Measurements from ENCODE around the gene APOC1.
"Not testable (repeated sequence)": the region's sequence is repeated elsewhere in the genome, so short reads cannot be mapped to it uniquely, and the experiment has no call there.

APOC1 gene

DNA sequence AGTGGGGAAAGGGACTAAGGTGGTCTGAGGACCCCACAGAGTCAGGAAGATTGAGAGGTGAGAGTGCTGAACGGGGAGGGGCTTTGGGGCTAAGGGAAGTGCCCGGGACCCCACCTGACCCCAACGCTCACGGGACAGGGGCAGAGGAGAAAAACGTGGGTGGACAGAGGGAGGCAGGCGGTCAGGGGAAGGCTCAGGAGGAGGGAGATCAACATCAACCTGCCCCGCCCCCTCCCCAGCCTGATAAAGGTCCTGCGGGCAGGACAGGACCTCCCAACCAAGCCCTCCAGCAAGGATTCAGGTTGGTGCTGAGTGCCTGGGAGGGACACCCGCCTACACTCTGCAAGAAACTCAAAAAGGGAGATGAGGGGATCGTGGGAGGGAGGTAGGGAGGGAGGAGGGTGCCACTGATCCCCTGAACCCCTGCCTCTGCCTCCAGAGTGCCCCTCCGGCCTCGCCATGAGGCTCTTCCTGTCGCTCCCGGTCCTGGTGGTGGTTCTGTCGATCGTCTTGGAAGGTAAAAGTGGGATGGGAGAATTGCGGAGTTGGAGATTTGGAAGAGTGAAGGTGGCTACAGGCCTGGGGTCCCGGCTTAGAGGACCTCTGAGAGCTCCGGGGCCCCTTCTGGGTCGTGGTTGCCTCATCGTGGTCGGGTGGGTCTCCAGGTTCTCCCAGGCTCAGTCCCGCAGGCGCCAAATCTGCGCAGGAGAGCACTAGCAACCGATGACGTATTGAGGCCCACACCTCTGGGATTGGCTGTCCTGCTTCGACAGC lies at the start of gene APOC1:
TSS of gene APOC1 (plus strand) at position 176 of the 774 bp plus-strand sequence. CDS start at position 460, 284 bp downstream.
- DNase-seq = peak; percentile 92

DNA sequence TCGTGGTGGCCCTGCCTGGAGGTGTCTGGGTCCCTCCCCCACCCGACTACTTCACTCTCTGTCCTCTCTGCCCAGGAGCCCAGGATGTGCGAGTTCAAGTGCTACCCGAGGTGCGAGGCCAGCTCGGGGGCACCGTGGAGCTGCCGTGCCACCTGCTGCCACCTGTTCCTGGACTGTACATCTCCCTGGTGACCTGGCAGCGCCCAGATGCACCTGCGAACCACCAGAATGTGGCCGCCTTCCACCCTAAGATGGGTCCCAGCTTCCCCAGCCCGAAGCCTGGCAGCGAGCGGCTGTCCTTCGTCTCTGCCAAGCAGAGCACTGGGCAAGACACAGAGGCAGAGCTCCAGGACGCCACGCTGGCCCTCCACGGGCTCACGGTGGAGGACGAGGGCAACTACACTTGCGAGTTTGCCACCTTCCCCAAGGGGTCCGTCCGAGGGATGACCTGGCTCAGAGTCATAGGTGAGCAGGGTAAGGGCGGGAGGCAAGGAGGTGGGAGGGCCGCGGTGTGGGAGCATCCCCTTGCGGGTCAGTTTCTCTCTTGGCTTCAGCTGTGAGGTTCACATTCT lies 49.1 kb upstream of the APOC1 start:
- no peak for DNase-seq

DNA sequence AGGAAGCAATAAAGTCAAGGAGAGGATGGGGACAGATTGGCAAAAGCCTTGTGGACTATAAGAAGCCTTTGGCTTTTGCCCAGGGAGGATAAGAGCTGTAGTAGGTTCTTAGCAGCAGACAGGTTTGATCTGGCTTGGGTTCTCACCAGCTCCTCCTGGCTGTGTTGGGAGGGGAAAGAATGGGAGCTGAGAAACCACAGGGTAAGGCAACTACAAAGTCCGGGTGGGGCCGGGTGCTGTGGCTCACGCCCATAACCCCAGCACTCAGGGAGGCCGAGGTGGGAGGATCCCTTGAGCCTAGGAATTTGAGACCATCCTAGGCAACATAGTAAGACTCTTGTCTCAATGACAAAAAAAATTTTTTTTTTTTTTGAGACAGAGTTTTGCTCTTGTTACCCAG lies 47.7 kb upstream of the APOC1 start:
- DNase-seq = no peak

DNA sequence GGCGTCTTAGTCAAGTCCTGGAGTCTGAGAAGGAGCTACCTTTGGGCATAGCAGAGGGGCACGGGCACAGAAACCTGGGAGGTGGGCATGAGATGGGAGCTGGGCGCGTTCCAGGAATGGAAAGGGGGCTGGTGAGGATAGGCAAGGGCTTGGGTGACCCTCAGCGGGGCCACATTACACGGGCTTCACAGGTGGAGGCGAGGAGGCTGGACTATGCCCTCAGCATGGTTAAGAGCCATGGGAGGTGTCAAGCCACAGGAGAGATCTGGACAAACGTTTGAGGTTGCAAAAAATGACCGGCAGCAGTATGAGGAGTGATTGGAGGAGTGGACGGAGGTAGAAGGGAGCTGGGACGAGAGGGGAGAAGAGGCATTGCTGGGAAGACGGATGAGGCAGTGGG lies 46.8 kb upstream of the APOC1 start:
- no peak for DNase-seq

DNA sequence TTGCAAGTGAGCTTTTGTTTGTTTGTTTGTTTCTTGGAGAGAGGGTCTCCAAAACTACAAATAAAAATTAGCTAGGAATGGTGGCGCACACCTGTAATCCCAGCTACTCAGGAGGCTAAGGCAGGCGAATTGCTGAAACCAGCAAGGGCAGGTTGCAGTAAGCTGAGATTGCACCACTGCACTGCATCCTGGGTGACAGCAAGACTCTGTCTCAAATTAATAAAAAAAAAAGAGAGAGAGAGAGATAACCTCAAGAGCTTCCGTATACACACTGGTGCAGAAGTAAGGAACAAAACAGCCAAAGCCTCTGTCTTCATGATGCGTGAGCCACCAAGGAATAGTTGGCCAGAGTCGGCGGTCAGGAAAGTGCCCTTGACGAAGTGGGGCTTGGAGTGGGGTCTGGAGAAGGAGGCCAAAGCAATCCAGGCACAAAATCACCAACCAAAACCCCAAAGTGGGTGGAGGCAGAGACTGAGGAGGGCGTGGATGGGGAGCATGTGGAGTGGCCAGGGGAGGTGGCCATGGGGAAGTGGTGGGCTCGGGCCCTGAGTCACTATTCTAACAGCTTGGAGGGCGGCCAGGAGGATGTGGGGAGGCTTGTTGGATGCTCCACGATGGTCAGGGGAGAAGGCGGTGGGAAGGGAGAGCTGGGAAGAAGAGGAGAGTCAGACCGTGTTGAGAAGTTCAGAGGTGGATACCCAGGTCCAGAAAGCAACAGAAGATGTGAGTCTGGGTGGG lies 44.5 kb upstream of the APOC1 start:
- no peak for DNase-seq

DNA sequence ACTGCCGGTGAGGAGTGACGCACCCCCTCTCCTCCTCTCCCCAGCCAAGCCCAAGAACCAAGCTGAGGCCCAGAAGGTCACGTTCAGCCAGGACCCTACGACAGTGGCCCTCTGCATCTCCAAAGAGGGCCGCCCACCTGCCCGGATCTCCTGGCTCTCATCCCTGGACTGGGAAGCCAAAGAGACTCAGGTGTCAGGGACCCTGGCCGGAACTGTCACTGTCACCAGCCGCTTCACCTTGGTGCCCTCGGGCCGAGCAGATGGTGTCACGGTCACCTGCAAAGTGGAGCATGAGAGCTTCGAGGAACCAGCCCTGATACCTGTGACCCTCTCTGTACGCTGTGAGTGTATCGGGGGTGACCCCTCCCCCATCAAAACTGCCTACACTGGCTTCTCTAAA lies 42.6 kb upstream of the APOC1 start:
- no peak for DNase-seq

DNA sequence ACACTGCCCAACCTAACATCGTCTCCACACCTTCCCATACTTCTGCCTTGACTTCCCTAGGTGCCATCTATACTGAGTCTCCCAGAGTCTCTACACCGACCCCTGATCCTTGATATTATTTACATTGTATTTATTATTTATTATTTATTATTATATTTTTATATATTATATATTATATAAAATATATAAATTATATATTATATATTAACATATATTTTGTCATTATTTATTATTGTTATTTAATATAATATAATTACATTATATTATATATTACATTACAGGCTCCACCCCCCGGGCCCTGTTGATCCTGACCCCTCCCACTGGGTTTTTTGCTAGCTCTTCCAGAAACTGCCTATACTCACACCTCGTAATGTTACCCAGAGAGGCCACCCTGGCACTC lies 41.7 kb upstream of the APOC1 start:
- DNase-seq = no peak

DNA sequence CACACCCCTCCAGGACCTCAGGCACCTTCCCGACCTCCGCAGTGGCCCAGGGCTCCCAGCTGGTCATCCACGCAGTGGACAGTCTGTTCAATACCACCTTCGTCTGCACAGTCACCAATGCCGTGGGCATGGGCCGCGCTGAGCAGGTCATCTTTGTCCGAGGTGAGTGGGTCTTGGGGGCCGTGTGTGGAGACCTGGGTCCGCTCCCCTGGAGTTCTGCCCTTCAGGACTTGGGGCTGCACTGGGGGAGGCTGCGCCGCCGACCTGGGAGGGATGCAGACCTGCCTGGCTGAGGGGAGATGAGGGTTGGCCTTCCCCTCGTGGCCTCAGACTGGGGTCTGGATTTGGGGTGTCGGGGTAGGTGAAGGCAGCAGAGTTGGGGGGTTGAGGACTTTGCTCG lies 40.1 kb upstream of the APOC1 start:
- DNase-seq = no peak

DNA sequence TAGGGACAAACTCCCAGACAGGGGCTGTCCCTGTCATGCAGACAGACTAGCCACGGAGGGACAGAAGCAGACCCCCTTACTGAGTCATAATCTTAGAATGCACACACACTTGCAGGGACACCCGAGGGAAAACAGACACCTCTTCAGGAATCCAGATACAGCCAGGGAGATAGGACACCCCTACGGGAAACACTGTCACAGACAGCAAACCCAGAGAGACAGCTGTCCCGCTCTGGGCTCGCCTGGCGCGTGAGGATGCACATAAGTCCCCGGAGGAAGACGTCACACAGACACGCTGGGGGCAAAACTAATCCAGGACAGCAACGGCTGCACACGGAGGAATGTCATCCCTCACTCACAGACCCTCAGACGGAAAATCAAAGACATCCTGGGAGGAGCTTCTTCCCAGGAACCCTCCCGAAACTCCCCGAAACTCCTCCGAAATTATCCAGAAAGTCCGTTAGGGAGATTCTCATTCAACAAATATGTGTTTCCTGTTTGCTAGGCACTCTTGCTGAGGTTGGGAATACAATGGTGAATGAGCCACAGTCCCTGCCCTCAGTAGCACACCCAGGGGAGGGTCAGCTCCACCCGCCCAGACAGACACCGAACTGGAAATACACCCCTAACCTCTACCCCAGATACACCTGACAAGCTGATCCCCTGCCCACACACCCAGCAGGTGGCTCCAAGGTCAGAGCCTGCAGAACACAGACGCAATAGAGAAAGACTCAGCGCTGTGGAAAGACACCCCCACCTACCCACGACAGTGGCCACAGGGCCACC lies 38.5 kb upstream of the APOC1 start:
- no peak for DNase-seq

DNA sequence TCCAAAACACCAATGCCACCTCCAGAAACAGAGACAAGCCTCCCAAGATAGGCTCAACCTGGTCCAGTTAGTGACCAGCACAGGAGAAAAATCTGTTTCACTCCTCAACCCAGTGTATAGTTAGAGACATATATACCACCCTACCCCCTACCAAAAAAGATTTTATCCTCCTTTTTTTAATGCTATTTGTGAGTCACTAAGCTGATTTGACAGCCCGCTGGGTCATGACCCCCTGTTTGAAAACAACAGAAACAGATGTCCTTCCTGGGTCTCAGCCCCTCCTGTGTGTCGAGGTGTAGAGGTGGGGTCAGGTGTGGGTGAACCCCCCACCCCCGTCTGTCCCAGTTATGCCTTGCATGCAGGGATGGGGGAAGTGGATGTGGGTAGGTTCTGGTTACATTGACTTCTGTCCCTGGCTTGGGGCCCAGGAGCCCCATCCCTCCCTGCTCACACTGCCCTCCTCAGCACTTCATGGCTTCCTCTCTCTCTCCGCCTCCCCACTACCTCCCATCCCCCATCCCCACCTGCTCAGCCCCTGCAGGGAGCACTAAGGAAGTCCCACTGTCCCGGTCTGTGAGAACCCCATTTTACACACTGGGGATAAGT lies 37.4 kb upstream of the APOC1 start:
- DNase-seq = peak; percentile 44

DNA sequence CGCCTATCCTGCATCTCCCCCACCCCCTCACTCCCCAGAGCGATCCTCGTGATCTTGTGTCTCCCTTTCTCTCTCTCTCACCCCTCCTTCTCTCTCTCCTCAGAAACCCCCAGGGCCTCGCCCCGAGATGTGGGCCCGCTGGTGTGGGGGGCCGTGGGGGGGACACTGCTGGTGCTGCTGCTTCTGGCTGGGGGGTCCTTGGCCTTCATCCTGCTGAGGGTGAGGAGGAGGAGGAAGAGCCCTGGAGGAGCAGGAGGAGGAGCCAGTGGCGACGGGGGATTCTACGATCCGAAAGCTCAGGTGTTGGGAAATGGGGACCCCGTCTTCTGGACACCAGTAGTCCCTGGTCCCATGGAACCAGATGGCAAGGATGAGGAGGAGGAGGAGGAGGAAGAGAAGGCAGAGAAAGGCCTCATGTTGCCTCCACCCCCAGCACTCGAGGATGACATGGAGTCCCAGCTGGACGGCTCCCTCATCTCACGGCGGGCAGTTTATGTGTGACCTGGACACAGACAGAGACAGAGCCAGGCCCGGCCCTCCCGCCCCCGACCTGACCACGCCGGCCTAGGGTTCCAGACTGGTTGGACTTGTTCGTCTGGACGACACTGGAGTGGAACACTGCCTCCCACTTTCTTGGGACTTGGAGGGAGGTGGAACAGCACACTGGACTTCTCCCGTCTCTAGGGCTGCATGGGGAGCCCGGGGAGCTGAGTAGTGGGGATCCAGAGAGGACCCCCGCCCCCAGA lies 36.1 kb upstream of the APOC1 start:
- DNase-seq = no peak

DNA sequence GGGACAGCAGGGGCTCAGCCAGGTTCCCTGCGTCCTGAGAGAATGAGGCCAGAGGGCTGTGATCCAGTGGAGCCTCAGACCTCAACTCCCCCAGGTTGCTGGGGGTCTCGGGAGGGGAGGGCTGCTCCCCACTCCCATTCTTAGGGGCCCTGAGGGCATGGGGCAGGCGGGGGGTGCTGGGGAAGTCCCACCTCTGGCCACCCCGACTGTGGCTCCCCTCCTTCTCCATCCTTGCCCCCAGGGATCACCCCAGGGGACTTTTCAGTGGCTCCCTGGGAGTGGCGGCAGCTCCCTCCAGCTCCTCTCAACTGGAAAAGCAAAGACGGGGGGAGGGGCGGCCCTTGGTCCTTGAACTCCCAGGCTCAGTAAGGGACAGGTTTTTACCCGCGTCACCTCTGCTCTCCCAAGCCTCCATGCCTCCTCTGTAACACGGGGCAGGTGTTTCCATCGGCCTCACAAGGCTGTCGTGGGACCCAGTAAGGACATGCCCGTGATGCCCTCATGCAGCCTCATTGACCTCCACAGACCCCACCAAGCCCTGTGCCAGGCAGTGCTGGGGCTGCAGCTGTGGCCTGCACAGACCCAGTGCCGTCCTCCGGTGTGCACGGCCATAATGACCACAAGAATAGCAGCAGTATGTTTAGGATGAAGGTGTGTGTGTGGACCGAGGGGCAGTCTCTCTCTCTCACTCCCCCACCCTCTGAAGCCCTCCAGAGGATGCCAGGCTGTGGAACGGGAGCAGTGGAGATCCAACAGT lies 34.9 kb upstream of the APOC1 start:
- DNase-seq = no peak

DNA sequence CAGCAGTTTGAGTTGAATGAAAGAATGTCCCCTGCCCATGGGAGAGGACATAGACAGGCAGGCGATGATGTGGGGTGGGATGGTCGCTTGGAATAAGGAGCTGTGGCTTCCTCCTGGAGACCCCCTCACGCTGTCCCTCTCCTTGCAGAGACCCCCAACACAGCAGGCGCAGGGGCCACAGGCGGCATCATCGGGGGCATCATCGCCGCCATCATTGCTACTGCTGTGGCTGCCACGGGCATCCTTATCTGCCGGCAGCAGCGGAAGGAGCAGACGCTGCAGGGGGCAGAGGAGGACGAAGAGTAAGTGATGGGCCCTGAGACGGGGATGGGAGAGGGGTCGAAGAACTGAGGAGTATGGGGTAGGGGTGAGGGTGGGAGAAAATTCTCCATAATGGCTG lies 32.3 kb upstream of the APOC1 start:
- DNase-seq = no peak

DNA sequence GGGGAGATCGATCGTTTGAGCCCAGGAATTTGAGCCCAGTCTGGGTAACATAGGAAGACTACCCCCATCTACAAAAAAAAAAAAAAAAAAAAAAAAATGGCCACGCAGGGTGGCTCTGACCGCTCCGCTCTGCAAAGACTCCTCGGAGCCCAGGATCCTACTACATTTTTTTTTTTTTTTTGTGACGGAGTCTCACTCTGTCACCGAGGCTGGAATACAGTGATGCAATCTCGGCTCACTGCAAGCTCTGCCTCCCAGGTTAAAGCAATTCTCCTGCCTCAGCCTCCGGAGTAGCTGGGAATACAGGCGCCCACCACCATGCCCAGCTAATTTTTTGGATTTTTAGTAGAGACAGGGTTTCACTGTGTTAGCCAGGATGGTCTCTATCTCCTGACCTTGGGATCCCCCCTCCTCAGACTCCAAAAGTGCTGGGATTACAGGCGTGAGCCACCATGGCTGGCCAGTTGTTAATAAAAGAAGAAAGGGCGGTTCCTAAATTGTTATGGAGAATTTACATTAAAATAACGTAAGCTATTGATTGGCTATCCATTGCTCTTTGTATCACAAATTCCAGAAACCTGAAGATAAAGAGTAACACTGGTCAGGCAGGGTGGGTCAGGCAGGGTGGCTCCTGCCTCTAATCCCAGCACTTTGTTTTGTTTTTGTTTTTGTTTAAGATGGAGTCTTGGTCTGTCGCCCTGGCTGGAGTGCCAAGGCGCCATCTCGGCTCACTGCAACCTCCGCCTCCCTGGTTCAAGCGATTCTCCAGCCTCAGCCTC lies 31.6 kb upstream of the APOC1 start:
- not testable (repeated sequence) for DNase-seq

DNA sequence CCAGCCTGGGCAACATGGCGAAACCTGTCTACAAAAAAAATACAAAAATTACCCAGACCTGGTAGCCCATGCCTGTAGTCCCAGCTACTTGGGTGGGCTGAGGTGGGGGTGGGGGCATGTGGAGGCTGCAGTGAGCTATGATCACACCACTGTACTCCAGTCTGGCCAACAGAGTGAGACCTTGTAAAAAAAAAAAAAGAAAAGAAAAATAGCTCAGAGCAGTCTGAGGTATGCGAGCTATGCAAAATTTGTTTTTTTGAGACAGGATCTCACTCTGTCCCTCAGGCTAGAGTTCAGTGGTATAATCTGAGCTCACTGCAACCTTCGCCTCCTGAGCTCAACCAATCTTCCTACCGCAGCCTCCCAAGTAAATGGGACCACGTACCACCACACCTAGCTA lies 30.5 kb upstream of the APOC1 start:
- DNase-seq = no peak

DNA sequence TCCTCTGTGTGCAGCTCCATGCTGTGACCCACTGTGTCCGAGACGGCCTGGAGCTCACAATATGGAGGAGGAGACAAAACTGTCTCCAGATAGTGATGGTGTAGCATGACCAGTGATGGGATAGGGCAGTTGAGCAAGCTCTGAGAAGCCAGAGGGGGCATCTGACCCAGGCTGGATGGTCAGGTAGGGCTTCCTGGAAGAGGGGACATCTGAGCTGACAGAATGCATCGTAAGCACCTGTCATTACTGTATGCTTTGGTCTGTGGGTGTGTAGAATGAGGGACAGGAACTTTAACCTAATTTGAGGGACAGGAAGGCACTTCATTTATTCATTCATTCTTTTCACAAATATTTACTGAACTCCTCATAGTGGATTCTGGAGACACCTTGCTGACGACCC lies 29.8 kb upstream of the APOC1 start:
- no peak for DNase-seq

DNA sequence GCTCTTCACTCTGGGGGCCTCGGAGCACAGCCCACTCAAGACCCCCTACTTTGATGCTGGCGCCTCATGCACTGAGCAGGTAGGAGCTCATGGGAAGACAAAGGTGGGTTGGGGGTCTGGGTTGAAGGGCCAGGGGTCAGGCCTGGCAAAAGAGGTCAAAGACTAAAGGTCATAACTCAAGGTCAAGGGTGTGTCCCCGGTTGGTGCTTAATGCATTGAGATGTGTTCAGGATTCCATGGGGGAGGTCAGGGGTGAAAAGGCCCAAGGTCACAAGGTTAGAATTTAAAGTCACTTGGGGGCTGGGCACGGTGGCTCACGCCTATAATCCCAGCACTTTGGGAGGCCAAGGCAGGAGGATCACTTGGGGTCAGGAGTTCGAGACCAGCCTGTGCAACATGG lies 28.3 kb upstream of the APOC1 start:
- DNase-seq = no peak

DNA sequence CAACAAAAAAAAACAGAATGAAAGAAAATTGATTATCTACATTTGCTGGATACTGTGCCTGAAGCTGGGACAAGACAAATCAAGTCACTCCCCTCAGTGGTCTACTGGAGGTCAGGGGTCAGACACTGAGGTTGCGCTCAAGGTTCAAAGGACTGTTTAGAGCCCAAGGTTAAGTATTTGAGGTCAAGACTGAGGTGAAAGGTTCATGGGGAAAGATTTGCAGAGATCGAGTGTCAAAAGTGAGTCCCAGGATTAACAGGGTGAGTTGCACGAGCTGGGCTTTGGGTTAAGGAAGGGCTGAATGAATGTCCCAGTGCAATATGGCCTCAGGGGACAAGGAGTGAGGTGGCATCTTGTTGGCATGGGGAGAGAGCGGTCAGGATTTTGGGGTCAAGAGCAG lies 26.8 kb upstream of the APOC1 start:
- no peak for DNase-seq

DNA sequence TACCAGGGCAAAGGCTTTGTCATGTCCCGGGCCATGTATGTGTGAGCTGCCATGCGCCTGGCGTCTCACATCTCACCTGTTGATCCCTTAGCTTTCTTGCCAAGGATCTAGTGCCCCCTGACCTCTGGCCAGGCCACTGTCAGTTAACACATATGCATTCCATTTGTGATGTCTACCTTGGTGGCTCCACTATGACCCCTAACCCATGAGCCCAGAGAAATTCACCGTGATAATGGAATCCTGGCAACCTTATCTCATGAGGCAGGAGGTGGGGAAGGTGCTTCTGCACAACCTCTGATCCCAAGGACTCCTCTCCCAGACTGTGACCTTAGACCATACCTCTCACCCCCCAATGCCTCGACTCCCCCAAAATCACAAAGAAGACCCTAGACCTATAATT lies 26.1 kb upstream of the APOC1 start:
- not testable (repeated sequence) for DNase-seq

DNA sequence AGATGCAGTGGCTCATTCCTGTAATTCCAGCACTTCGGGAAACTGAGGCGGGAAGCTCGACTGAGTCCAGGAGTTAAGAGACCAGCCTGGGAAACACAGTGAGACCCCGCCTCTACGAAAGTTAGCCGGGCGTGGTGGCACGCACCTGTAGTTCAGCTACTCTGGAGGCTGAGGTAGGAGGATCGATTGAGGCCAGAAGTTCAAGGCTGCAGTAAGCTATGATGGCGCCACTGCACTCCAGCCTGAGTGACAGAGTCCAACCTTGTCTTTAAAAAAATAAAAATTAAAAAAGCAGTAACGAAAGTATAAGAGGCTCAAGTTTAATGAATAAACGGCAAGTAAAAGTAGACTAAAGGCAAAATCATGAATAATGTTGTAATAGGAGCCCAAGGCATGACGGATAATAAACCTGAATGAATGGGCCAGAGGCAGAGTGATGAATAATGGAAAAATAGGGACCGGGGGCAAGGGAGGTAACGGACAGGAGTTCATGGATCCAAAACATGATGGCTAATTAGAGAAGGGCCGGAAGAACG lies 24.5 kb upstream of the APOC1 start:
- peak; percentile 40 for DNase-seq

Measured in NCI-H69 (cell line).